Subcutaneous abdominal adipose tissue (tissue), 5 donors: ENCODE results near the gene RPS4Y1.

Experiments used
- H3K27ac ChIP-seq: one replicate; pipeline ENCODE4 v1.7.0; 2013; ENCODE audit warnings: low read depth, mild to moderate bottlenecking, inconsistent platforms, low read length, moderate library complexity
- H3K27me3 ChIP-seq, 5 donors: one replicate each; pipeline ENCODE4 v1.7.0; 2013; ENCODE audit warnings: low read length in 5 of 5, inconsistent platforms in 1 of 5; ENCODE audit not compliant: control insufficient read depth in 5 of 5, insufficient read depth in 4 of 5
- H3K36me3 ChIP-seq, 5 donors: one replicate each; pipeline ENCODE4 v1.7.0; 2013; ENCODE audit warnings: low read length in 5 of 5; ENCODE audit not compliant: control insufficient read depth in 5 of 5, insufficient read depth in 5 of 5
- H3K4me1 ChIP-seq, 5 donors: one replicate each; pipeline ENCODE4 v1.7.0; 2013; ENCODE audit warnings: low read length in 5 of 5, mild to moderate bottlenecking in 3 of 5, moderate library complexity in 1 of 5; ENCODE audit not compliant: control insufficient read depth in 5 of 5, insufficient read depth in 5 of 5
- H3K4me3 ChIP-seq, 5 donors: one replicate each; pipeline ENCODE4 v1.7.0; 2013; ENCODE audit warnings: low read length in 5 of 5, low read depth in 1 of 5
- H3K9ac ChIP-seq, 5 donors: one replicate each; pipeline ENCODE4 v1.7.0; 2013; ENCODE audit warnings: low read length in 5 of 5, mild to moderate bottlenecking in 4 of 5, moderate library complexity in 3 of 5
- H3K9me3 ChIP-seq, 5 donors: one replicate each; pipeline ENCODE4 v1.7.0; 2013; ENCODE audit warnings: low read length in 5 of 5; ENCODE audit not compliant: control insufficient read depth in 5 of 5
- donor health status: healthy.
- donor health status: healthy.
- donor health status: healthy.
- donor health status: healthy.
- donor health status: healthy.

Gene RPS4Y1

GRCh38 chrY:2846791-2847190, 5.4 kb downstream of the RPS4Y1 start:
- Histone ChIP-seq H3K27me3 (no peaks in the 10 kb centered on the region), H3K4me3 (no peak overlapping the region), H3K9me3 (no peaks in the 10 kb centered on the region), H3K4me1 (no peaks in the 10 kb centered on the region), H3K36me3 (no peaks in the 10 kb centered on the region), H3K27ac (no peak overlapping the region), H3K9ac (no peak overlapping the region)

- H3K4me1 ChIP-seq: no peaks in the 10 kb centered on the region
Measured at GRCh38 chrY:2848384-2848783, 7.0 kb downstream of the RPS4Y1 start.

GRCh38 chrY:2849368-2849767, 8.0 kb downstream of the RPS4Y1 start:
- no peak overlapping the region for H3K9ac ChIP-seq
- no peaks in the 10 kb centered on the region for H3K36me3 ChIP-seq
- H3K27me3 ChIP-seq: no peaks in the 10 kb centered on the region

More at GRCh38 chrY:2848384-2848783, 7.0 kb downstream of the RPS4Y1 start:
- Histone ChIP-seq H3K4me3 (no peak overlapping the region), H3K27me3 (no peaks in the 10 kb centered on the region), H3K9ac (no peak overlapping the region), H3K27ac (no peak overlapping the region), H3K36me3 (no peaks in the 10 kb centered on the region), H3K9me3 (no peaks in the 10 kb centered on the region)

GRCh38 chrY:2854145-2854774, 12.9 kb downstream of the RPS4Y1 start:
- Histone ChIP-seq H3K9ac (no peak overlapping the region), H3K4me3 (no peak overlapping the region), H3K36me3 (no peaks in the 10 kb centered on the region), H3K9me3 (no peaks in the 10 kb centered on the region), H3K27ac (no peak overlapping the region), H3K4me1 (no peaks in the 10 kb centered on the region), H3K27me3 (no peaks in the 10 kb centered on the region)

More at GRCh38 chrY:2849368-2849767, 8.0 kb downstream of the RPS4Y1 start:
- Histone ChIP-seq H3K27ac (no peak overlapping the region), H3K9me3 (no peaks in the 10 kb centered on the region), H3K4me3 (no peak overlapping the region), H3K4me1 (no peaks in the 10 kb centered on the region)

GRCh38 chrY:2857068-2857467, 15.7 kb downstream of the RPS4Y1 start:
- Histone ChIP-seq H3K9me3 (no peaks in the 10 kb centered on the region), H3K36me3 (no peaks in the 10 kb centered on the region), H3K9ac (no peak overlapping the region), H3K4me3 (no peak overlapping the region), H3K27ac (no peak overlapping the region), H3K4me1 (no peaks in the 10 kb centered on the region), H3K27me3 (no peaks in the 10 kb centered on the region)

- H3K27me3 ChIP-seq: no peaks in the 10 kb centered on the region
- H3K4me1 ChIP-seq: no peaks in the 10 kb centered on the region
- H3K27ac ChIP-seq: no peak overlapping the region
- H3K9me3 ChIP-seq: no peaks in the 10 kb centered on the region
- H3K4me3 ChIP-seq: no peak overlapping the region
- no peak overlapping the region for H3K9ac ChIP-seq
- H3K36me3 ChIP-seq: no peaks in the 10 kb centered on the region
Measured at GRCh38 chrY:2857686-2858085, 16.3 kb downstream of the RPS4Y1 start.

GRCh38 chrY:2859782-2860181, 18.4 kb downstream of the RPS4Y1 start:
- Histone ChIP-seq H3K27me3 (no peaks in the 10 kb centered on the region), H3K9me3 (no peaks in the 10 kb centered on the region), H3K36me3 (no peaks in the 10 kb centered on the region), H3K4me3 (no peak overlapping the region), H3K9ac (no peak overlapping the region), H3K27ac (no peak overlapping the region), H3K4me1 (no peaks in the 10 kb centered on the region)

GRCh38 chrY:2860511-2860910, 19.1 kb downstream of the RPS4Y1 start:
- H3K9me3 ChIP-seq: no peaks in the 10 kb centered on the region
- no peaks in the 10 kb centered on the region for H3K4me1 ChIP-seq
- H3K4me3 ChIP-seq: no peak overlapping the region
- H3K27me3 ChIP-seq: no peaks in the 10 kb centered on the region
- H3K36me3 ChIP-seq: no peaks in the 10 kb centered on the region
- no peak overlapping the region for H3K9ac ChIP-seq
- no peak overlapping the region for H3K27ac ChIP-seq

- Histone ChIP-seq H3K9ac (no peak overlapping the region), H3K36me3 (no peaks in the 10 kb centered on the region), H3K9me3 (no peaks in the 10 kb centered on the region), H3K4me3 (no peak overlapping the region), H3K4me1 (no peaks in the 10 kb centered on the region), H3K27ac (no peak overlapping the region), H3K27me3 (no peaks in the 10 kb centered on the region)
Measured at GRCh38 chrY:2866581-2866980, 25.2 kb downstream of the RPS4Y1 start.

- Histone ChIP-seq H3K9ac (no peak overlapping the region), H3K4me3 (no peak overlapping the region), H3K27me3 (no peaks in the 10 kb centered on the region), H3K36me3 (no peaks in the 10 kb centered on the region), H3K9me3 (no peaks in the 10 kb centered on the region), H3K4me1 (no peaks in the 10 kb centered on the region), H3K27ac (no peak overlapping the region)
Measured at GRCh38 chrY:2867469-2867868, 26.1 kb downstream of the RPS4Y1 start.
